IMR-90 (cell line): Measurements from ENCODE around the gene USP7.

Experiments used
- BHLHE40 ChIP-seq: fragments of 150-350 bp; IDR thresholded peaks from 2 replicates; pipeline ENCODE4 v1.6.1; 2016; ENCODE audit warnings: mild to moderate bottlenecking, low read depth, low read length
- CTCF ChIP-seq: conservative IDR thresholded peaks from 2 replicates; pipeline ENCODE4 v1.5.1; 2012; ENCODE audit warnings: mild to moderate bottlenecking, low read depth, low read length, improper control_type of control experiment

- TF ChIP-seq CTCF (no peak), BHLHE40 (no peak)
Measured at GRCh38 chr16:8943966-8944759, 19.5 kb downstream of the USP7 start.
